Activated T-helper 1 cell treated with anti-CD3 and anti-CD28 coated beads, Interleukin-12 subunit alpha, Interleukin-12 subunit beta, Interleukin-2, Interleukin-4 antibody, amounts not matched to agents 30 ng/mL and 10 ng/mL and 1 ng/mL, durations not matched to agents 14 hours and 24 hours and 36 hours (primary cell): ENCODE results near the gene GLT8D1. TPM values are rescaled to one million over a fixed set of nuclear protein-coding genes. Genes with fewer than 3 reads are reported as not detected.

Source experiments
- DNase-seq: peaks from one replicate; pipeline ENCODE4 v3.0.0; 2021; ENCODE audit warnings: low spot score
- H3K27ac Mint-ChIP-seq: one replicate; pipeline ENCODE4 v1.8.0; 2021; ENCODE audit warnings: mild to moderate bottlenecking, mixed read lengths
- H3K27me3 Mint-ChIP-seq: one replicate; pipeline ENCODE4 v1.8.0; 2022; ENCODE audit warnings: mild to moderate bottlenecking, moderate library complexity, mixed read lengths; ENCODE audit not compliant: insufficient read depth
- H3K36me3 Mint-ChIP-seq: one replicate; pipeline ENCODE4 v1.8.0; 2021; ENCODE audit warnings: low read depth, mixed read lengths
- H3K4me1 Mint-ChIP-seq: one replicate; pipeline ENCODE4 v1.8.0; 2021; ENCODE audit warnings: low read depth, mixed read lengths
- H3K4me3 Mint-ChIP-seq: one replicate; pipeline ENCODE4 v1.8.0; 2021; ENCODE audit warnings: mild to moderate bottlenecking, moderate library complexity, mixed read lengths
- H3K9me3 Mint-ChIP-seq: one replicate; pipeline ENCODE4 v1.8.0; 2021; ENCODE audit warnings: mixed read lengths
- intact Hi-C: fragments of 100-400 bp; cut with micrococcal nuclease; formaldehyde crosslinking; loops from one replicate; pipeline ENCODE4 v1.15.1; 2024
- total RNA-seq: library from RNA; stranded (reverse); gene quantifications from 2 replicates; pipeline ENCODE4 v1.2.3, GENCODE V29; 2022

The GLT8D1 gene
- total RNA-seq, 1 donor from 2014 or later: 33.9 TPM

DNA sequence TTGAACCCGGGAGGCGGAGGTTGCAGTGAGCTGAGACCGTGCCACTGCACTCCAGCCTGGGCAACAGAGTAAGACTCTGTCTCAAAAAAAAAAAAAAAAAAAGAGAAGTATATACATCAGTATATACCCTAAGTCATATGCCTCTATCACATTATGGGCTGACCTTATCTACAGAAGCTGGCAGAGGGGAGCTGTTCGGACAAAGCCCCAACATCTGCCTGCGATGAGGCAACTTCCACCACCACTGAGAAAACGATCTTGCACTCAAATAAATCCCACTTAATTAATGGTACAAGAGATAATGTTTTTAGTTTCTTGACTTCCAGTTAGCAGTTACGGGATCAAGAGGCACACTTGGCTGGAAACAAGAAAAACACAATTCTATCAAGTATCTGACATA, 2.2 kb downstream of the GLT8D1 start:
- peak overlapping the region; percentile 99 for H3K4me3 Mint-ChIP-seq
- no peaks in the 10 kb centered on the region for H3K27me3 Mint-ChIP-seq
- no peak for DNase-seq
- H3K36me3 Mint-ChIP-seq: peaks cover 10% of the 10 kb centered on the region
- intact Hi-C loops: no loop called here
- no peaks in the 10 kb centered on the region for H3K9me3 Mint-ChIP-seq
- peaks cover 33% of the 10 kb centered on the region for H3K4me1 Mint-ChIP-seq
- no peak overlapping the region for H3K27ac Mint-ChIP-seq

GRCh38 chr3:52697632-52697965, 8.0 kb downstream of the GLT8D1 start:
- no peak overlapping the region for H3K27ac Mint-ChIP-seq
- no peaks in the 10 kb centered on the region for H3K9me3 Mint-ChIP-seq
- H3K27me3 Mint-ChIP-seq: no peaks in the 10 kb centered on the region
- no peak overlapping the region for H3K4me3 Mint-ChIP-seq
- DNase-seq: no peak
- H3K36me3 Mint-ChIP-seq: peaks cover 45% of the 10 kb centered on the region
- peaks cover 32% of the 10 kb centered on the region for H3K4me1 Mint-ChIP-seq
- intact Hi-C loops: no loop called here

DNA sequence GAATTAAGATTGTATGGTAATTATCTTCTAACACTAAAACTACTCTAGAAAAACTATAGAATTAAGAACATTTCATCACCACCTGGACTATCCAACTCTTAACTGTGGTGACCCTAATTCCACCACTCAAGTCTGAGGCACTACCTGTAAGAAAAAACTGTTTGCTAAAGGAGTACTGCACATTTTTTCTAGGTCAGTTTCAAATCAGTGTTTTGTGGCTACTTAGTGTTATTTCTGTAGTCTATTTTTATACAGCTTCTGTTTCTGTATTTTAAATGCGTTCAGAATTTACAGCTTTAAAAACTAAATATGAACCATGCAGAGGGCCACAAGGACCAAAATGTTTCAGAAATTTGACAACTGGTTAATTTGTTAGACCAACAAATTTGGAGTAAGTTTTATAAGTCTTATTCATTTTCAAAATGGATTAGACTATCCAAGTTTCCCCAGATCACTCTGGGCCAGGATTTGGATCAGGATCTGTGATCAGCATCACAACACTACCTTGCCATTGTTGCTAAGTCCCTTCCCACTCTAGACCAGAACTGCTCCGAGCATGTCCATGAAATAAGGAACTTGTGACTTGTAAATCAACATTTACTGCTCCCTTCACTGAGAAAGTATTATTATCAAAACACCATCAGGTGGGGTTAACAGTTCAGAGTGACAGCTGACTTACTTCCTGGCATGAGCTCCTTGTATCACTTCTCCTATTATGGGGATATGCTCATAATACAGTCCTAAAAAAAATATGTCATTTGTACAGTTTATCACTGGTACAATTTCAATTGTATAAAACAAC, 8.6 kb downstream of the GLT8D1 start:
- DNase-seq: no peak
- intact Hi-C loops: no loop called here
- no peak overlapping the region for H3K4me3 Mint-ChIP-seq
- peaks cover 45% of the 10 kb centered on the region for H3K36me3 Mint-ChIP-seq
- no peaks in the 10 kb centered on the region for H3K27me3 Mint-ChIP-seq
- H3K4me1 Mint-ChIP-seq: peaks cover 33% of the 10 kb centered on the region
- H3K9me3 Mint-ChIP-seq: no peaks in the 10 kb centered on the region
- H3K27ac Mint-ChIP-seq: no peak overlapping the region

- Mint-ChIP-seq H3K36me3 (peaks cover 50% of the 10 kb centered on the region), H3K4me3 (no peak overlapping the region), H3K4me1 (peaks cover 33% of the 10 kb centered on the region), H3K27me3 (no peaks in the 10 kb centered on the region), H3K9me3 (no peaks in the 10 kb centered on the region), H3K27ac (no peak overlapping the region)
- DNase-seq: no peak
- intact Hi-C loops: loop anchor here (1.0 kb wide), 2 partner anchors 9 to 10 kb away; partner anchors contain the start of genes GLT8D1 and GNL3
Observed at GRCh38 chr3:52695798-52696671, 9.6 kb downstream of the GLT8D1 start.

DNA sequence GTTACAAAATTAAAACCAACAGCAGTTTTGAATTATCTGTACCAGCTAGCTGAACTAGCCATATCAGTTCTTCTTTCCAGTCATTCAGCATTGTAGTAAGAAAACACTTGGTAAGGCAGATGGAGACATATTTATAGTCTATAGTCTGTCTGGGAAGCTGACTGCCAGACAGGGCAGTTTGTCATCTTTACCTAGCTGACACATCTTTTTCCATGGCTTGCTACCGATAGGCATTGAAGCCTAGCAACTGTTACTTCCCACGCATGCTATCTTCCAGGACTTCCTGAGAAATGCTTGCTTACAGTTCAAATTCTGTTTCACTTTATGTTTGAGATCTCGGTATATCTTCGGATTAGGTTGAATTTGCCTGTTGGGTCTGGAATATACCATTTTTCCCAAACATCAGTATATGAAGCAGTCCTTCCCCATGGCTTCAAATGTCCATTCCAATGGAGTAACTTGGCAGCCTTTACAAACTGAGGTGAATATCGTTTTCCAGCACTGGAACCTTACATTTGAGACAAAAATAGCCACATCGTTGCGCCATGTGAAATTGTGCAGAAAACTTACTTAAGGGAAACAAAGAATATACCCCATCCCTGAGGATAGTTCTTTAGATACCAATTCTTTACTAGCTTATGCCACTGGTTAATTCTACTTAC, 10.9 kb downstream of the GLT8D1 start:
- Mint-ChIP-seq H3K27me3 (no peaks in the 10 kb centered on the region), H3K27ac (peak overlapping the region; percentile 58), H3K4me3 (no peak overlapping the region), H3K4me1 (peaks cover 45% of the 10 kb centered on the region), H3K36me3 (peaks cover 60% of the 10 kb centered on the region), H3K9me3 (no peaks in the 10 kb centered on the region)
- DNase-seq: no peak
- intact Hi-C loops: loop anchor here (1.0 kb wide), 2 partner anchors 8 to 11 kb away; partner anchors contain the start of genes GLT8D1 and GNL3

DNA sequence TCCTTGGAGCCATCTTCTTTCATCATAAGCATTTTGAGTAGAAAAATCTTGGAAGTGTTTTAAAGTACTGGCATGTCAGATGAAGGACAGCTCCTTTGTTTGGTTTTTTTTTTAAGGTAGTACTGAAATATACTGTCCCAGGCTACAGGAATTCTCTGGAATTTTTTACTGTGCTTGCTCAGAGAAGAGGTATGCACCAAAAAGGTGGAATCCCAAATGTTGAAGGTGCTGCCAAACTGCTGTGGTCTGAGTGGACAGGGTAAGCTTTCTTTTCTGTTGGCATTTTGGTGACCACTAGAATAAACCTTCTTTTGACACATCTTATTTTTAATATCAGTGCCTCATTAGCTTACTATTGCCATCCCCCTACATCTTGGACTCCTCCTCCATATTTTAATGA, 12.5 kb downstream of the GLT8D1 start:
- DNase-seq: no peak
- no peak overlapping the region for H3K4me3 Mint-ChIP-seq
- H3K9me3 Mint-ChIP-seq: no peaks in the 10 kb centered on the region
- intact Hi-C loops: no loop called here
- H3K27ac Mint-ChIP-seq: peak overlapping the region; percentile 45
- peaks cover 72% of the 10 kb centered on the region for H3K36me3 Mint-ChIP-seq
- peaks cover 61% of the 10 kb centered on the region for H3K4me1 Mint-ChIP-seq
- no peaks in the 10 kb centered on the region for H3K27me3 Mint-ChIP-seq

DNA sequence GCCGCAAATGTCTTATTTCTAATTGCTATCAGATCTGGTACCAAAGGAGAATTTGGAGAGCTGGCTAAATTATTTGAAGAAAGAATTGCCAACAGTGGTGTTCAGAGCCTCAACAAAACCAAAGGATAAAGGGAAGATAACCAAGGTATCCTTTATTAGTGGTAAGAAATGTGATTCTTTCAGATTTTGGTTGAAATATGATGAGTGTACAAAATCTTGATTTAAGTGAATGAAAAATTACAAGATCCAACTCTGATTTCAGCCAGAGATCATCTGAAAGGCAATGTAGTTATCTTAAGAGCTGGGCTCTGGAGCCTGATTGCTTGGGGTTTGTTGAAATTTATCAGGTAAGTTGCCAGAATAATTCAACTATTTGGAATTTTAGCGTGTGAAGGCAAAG, 15.0 kb downstream of the GLT8D1 start:
- intact Hi-C loops: no loop called here
- no peaks in the 10 kb centered on the region for H3K9me3 Mint-ChIP-seq
- H3K36me3 Mint-ChIP-seq: peaks cover 79% of the 10 kb centered on the region
- H3K27me3 Mint-ChIP-seq: no peaks in the 10 kb centered on the region
- peaks cover 67% of the 10 kb centered on the region for H3K4me1 Mint-ChIP-seq
- H3K4me3 Mint-ChIP-seq: peak overlapping the region; percentile 45
- H3K27ac Mint-ChIP-seq: peak overlapping the region; percentile 36
- no peak for DNase-seq

- Mint-ChIP-seq H3K27ac (peak overlapping the region; percentile 29), H3K4me1 (peaks cover 70% of the 10 kb centered on the region), H3K9me3 (no peaks in the 10 kb centered on the region), H3K36me3 (peaks cover 70% of the 10 kb centered on the region), H3K4me3 (peak overlapping the region; percentile 98), H3K27me3 (no peaks in the 10 kb centered on the region)
- DNase-seq: no peak
- intact Hi-C loops: loop anchor here (10.0 kb wide), 3 partner anchors 414 to 704 kb away; partner anchors contain the start of genes ACY1, DUSP7 and WDR82
Observed at GRCh38 chr3:52689151-52689550, 16.4 kb downstream of the GLT8D1 start.

GRCh38 chr3:52688266-52688665, 17.3 kb downstream of the GLT8D1 start:
- H3K36me3 Mint-ChIP-seq: peaks cover 62% of the 10 kb centered on the region
- no peaks in the 10 kb centered on the region for H3K27me3 Mint-ChIP-seq
- H3K9me3 Mint-ChIP-seq: no peaks in the 10 kb centered on the region
- DNase-seq: no peak
- peak overlapping the region; percentile 98 for H3K4me3 Mint-ChIP-seq
- H3K27ac Mint-ChIP-seq: peak overlapping the region; percentile 19
- intact Hi-C loops: loop anchor here (10.0 kb wide), 3 partner anchors 413 to 703 kb away; partner anchors contain the start of genes ACY1, DUSP7 and WDR82
- H3K4me1 Mint-ChIP-seq: peaks cover 66% of the 10 kb centered on the region

- H3K9me3 Mint-ChIP-seq: no peaks in the 10 kb centered on the region
- H3K27me3 Mint-ChIP-seq: no peaks in the 10 kb centered on the region
- peak within 1 kb of the TSS; percentile 98 for H3K4me3 Mint-ChIP-seq
- peaks cover 75% of the 10 kb centered on the region for H3K4me1 Mint-ChIP-seq
- H3K27ac Mint-ChIP-seq: peak within 1 kb of the TSS; percentile 99
- intact Hi-C loops: loop anchor here (1.0 to 10.0 kb wide), 9 partner anchors 9 to 701 kb away; partner anchors contain the start of genes ACY1, DUSP7, SPCS1 and UQCC5
- DNase-seq: peak; percentile 93
- peaks cover 65% of the 10 kb centered on the region for H3K36me3 Mint-ChIP-seq
Observed at GRCh38 chr3:52685709-52686691, 19.6 kb downstream of the GLT8D1 start, which contains the start of the genes GNL3 and PBRM1. TSS of gene GNL3 (plus strand) at chr3:52686032. CDS start at chr3:52686093, 61 bp downstream. TSS of gene PBRM1 (minus strand) at chr3:52685913.

GRCh38 chr3:52685285-52685708, 20.3 kb downstream of the GLT8D1 start:
- no peaks in the 10 kb centered on the region for H3K27me3 Mint-ChIP-seq
- intact Hi-C loops: loop anchor here (1.0 to 10.0 kb wide), 6 partner anchors 14 to 700 kb away; partner anchors contain the start of genes ACY1, DUSP7, SPCS1 and UQCC5
- peak overlapping the region; percentile 92 for H3K4me3 Mint-ChIP-seq
- peak overlapping the region; percentile 97 for H3K27ac Mint-ChIP-seq
- no peaks in the 10 kb centered on the region for H3K9me3 Mint-ChIP-seq
- peak; percentile 81 for DNase-seq
- peaks cover 62% of the 10 kb centered on the region for H3K36me3 Mint-ChIP-seq
- H3K4me1 Mint-ChIP-seq: peaks cover 74% of the 10 kb centered on the region
